Stimulated activated CD8-positive, alpha-beta memory T cell treated with anti-CD3 and anti-CD28 coated beads, Interleukin-4, amount 100 ng/mL, for 24 hours (primary cell): ENCODE data around the gene CCDC50.

Source experiments
- DNase-seq: peaks from one replicate; pipeline ENCODE4 v3.0.0-alpha.2; 2020; ENCODE audit warnings: low read depth

The CCDC50 gene

DNA sequence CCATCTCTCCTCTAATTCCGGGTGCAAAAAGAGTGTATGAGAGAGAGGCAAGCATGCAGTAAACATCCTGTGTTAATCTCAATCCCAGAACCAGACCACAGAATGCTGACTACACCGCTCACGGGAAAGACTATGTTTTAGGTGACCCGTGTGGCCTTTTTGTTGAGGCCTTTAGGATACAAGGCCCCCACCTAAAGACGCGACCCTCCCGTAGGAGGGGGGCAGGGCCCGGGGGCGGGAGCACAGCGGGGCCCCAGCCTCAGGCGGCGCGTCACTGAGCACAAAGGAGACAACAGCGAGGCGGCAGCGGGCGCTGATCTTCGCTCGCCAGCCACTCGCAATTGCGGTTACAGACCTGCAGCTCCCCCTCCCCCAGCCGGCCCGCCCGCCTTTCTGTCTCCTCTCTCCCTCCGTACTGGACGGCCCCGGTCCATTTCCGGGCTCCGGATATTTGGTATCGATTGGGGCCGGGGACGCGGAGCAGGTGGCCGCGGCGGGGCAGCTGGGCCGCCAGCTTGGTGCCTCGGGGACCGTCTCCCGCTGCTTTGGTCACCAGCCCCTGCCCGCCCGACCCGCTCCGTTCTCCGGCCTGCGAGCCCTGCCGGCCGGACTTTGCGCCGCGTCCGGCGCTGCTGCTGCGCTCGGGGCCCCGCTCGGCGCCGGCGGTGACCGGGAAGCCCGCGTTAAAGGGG lies at the start of gene CCDC50:
Gene CCDC50, plus strand, starts transcription at position 433 of the 692 bp plus-strand sequence. CDS start 281 bp downstream, outside the sequence.
- DNase-seq = peak; percentile 31

DNA sequence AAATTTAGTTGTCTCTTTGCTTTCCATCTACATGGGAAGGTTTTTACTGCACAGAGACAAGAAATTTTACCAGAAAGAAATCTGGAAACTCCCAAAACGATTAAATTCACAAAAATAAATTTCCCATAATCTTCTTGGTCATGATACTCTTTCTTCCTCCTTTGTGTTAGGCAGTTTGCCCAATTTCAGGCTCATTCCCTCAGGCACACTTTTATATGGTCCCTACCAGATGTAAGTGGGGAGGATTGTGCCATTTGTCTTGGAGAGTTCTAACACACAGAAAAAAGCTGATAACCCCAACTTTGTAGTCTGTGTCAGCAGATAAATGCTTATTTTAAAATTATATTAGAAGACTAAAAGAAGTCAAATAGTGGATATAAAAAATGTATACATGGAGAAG lies 49.1 kb upstream of the CCDC50 start:
- DNase-seq = no peak

DNA sequence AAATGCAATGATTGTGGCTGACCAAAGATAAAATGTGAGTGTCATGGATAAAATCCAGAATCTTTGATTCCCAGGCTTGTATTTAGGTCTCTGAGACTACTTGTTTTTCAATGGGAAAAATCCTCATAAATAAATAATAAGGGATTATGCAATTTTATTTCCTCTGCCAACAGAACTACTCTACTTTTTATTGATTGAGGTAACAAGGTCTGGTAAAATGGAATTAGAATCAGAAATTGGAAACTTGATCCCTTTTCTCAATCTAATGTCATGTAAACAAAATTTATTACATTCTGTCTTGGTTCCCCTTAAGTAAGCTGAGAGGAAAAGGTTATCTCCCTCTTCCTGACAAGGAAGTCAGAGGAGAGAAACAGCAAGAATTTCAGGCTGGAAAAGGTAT lies 48.3 kb upstream of the CCDC50 start:
- no peak for DNase-seq

DNA sequence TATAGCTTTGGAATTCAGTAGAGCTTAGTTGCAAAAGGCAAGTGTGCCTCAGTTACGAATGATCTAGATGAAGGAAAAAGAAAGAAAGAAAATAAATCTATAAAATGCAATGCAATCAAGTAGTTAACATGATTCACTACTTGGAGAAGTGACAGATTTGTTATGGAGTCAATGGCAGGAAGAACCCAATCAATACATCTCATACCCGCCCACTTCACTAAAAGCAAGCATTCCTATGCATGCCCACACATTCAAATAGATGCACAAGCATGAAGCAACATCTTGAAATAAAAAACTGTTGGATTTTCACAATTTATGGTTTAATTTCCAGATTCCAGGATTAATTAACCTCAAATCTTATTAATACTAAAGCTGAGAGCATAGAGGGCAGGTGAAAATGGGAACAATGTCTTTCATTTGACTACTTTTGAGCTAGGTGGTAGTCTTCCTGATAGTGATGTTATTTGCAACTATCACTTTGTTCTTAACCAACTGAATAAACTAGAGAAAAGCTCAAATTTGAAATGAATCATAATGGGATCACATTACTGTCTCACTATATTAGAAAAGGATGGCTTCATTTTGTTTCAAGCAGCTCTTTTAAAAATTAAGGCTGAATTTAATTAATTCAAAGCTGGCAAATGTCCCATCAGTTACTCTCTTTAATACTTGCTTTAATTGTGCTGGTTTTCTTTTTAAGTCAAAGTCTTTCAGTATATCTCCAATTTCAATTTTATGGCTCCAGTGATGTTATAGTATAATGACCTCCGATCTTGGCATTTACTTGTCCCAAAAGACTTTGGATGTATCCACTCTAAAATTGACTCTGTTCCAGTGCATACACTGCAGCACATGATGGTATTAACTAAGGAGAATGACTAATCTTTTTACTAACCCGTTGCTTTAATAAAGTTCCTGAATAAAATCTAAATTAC lies 46.7 kb upstream of the CCDC50 start:
- no peak for DNase-seq

- no peak for DNase-seq
These were observed 45.8 kb upstream of the CCDC50 start for GRCh38 chr3:191283400-191283799.

DNA sequence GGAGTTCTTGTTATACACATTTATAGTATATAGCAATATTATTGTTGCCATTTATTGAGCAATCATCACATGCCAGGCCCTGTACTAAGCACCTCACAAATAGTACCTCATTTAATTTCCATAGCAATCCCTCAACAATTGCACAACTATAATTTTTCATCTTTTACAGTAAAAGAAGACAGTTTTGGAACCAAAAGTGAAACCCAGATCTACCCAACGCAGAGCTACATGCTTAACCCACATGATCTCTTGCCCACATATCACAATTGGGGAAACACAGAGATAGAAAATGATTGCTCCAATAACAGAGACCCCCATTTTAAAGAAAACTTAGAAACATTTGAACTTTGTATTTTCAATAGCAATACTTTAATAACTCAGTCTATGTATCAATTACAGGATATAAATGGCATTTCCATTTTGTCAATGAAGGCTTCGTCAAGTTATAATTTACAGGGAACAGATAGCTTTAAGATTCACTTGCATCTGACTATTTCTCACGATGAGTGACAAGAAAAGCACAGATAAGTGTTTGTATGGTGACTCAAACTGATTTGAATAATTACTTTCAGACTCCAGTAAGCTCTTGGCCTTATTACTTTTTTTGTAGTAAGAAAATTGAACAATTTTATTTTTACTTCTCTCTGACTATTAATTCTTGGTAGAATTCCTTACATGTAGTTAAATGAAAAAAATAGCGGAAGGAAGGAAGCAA lies 38.7 kb upstream of the CCDC50 start:
- no peak for DNase-seq

DNA sequence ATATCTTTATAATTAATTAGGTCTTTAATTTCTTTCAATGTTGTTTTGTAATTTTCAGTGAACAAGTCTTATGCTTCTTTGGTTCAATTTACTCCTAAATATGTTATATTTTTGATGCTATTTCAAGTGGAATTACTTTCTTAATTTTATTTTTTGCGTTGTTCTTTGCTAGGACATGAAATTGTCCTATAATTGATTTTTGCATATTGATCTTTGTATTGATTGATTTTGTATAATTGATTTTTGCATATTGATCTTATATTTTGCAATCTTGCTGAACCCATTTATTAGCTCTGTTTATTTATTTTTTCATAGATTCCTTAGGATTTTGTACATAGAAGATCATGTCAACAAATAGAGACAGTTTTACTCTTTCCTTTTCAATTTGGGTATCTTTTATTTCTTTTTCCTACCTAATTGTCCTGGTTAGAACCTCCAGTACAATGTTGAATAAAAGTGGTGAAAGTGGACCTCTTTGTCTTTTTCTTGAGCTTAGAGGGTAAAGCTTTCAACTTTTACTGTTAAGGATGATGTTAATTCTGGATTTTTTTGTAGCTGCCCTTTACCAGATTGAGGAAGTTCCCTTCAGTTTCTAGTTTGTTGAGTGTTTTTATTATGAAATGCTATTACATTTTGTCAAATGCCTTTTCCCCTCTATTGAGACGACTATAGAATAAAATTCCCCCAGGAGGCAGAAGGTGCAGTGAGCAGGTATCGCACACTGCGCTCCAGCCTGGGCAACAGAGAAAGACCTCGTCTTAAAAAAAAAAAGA lies 36.8 kb upstream of the CCDC50 start:
- DNase-seq = no peak

- no peak for DNase-seq
These were observed 34.9 kb upstream of the CCDC50 start for GRCh38 chr3:191294291-191294690.

GRCh38 chr3:191296041-191296541 lies 33.1 kb upstream of the CCDC50 start:
- DNase-seq = no peak

GRCh38 chr3:191298846-191299245 lies 30.3 kb upstream of the CCDC50 start:
- DNase-seq = no peak

GRCh38 chr3:191300422-191300821 lies 28.8 kb upstream of the CCDC50 start:
- DNase-seq = no peak

- no peak for DNase-seq
These were observed 28.2 kb upstream of the CCDC50 start for GRCh38 chr3:191301017-191301416.

DNA sequence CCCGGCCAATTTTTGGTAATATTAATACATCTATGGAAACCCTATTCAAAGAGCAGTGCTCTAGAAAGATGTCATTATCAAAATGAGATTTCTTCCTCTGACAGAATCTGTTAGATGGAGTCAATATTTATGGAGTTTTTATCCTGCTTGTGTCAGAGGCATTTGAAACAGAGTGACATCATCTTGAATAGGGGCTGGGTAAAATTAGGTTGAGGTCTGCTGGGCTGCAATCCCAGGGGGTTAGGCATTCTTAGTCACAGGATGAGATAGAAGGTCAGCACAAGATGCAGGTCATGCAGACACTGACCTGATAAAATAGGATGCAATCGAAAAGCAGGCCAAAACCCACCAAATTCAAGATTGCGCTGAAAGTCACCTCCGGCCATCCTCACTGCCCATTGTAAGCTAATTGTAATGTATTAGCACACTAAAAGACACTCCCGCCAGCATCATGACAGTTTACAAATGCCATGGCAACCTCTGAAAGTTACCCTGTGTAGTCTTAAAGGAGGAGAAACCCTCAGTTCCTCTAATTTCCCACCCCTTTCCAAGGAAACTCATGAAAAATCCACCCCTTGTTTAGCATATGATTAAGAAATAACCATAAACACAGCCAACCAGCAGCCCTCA lies 27.3 kb upstream of the CCDC50 start:
- DNase-seq = no peak

DNA sequence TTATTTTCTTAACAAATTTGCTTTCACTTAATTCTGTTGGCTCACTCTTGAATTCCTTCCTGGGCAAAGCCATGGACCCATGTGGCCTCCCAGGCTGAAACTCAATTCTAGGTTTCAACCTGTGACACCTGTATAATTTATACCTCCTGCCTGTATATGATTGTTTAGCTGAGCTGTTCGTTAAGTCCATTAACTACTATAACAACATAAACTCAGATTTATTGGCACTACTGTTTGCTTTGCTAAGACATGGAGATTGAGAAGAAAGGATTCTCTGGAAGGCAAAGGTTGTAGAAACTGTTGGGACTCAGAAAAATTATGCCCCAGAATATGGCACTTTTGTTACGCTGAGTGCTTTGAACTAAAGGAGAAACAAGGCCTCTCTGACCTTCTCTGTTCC lies 26.7 kb upstream of the CCDC50 start:
- no peak for DNase-seq

- DNase-seq = no peak
These were observed 25.6 kb upstream of the CCDC50 start for GRCh38 chr3:191303596-191303995.

GRCh38 chr3:191306428-191306827 lies 22.8 kb upstream of the CCDC50 start:
- DNase-seq = no peak

- no peak for DNase-seq
These were observed 21.9 kb upstream of the CCDC50 start for GRCh38 chr3:191307341-191307740.

GRCh38 chr3:191313296-191313695 lies 15.9 kb upstream of the CCDC50 start:
- DNase-seq = no peak

- no peak for DNase-seq
These were observed 15.0 kb upstream of the CCDC50 start for GRCh38 chr3:191314109-191314728.

DNA sequence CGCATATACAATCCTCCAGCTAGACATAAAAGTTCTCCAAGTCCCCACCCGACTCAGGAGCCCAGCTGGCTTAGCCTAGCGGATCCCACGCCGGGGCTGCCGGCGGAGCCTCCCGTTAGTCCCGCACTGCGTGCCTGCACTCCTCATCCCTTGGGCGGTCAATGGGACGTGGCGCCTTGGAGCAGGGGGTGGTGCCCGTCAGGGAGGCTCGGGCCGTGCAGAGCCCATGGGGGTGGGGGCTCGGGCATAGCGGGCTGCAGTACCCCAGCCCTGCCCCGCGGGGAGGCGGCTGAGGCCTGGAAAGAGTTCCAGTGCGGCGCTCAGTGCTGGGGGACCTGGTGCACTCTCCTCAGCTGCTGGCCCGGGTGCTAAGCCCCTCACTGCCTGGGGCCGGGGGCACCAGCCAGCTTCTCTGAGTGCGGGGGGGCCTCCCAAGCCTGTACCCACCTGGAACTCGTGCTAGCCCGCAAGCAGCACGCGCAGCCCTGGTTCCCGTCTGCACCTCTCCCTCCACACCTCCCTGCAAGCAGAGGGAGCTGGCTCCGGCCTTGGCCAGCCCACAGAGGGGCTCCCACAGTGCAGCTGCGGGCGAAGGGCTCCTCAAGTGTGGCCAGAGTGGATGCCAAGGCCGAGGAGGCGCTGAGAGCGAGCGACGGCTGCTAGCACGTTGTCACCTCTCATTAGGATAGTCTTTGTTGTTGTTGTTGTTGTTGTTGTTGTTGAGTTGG lies 12.2 kb upstream of the CCDC50 start:
- DNase-seq = no peak
